Thyroid gland (tissue), 4 donors: ENCODE results near the gene UGDH. TPM values are rescaled to one million over a fixed set of nuclear protein-coding genes. Genes with fewer than 3 reads are reported as not detected.
"Not testable (repeated sequence)": the region's sequence is repeated elsewhere in the genome, so short reads cannot be mapped to it uniquely, and the experiment has no call there.

Source experiments
- DNase-seq, 2 donors: peaks; one replicate each; pipeline ENCODE4 v3.0.0-alpha.2; 2019
- H3K27ac ChIP-seq, 3 donors: fragments of 200-600 bp; sonication (generic); 1 replicate in 2 of 3; 2 replicates in 1 of 3; pipeline ENCODE4 v1.5.1; 2016 to 2019; ENCODE audit warnings: mild to moderate bottlenecking in 1 of 3, moderate library complexity in 1 of 3
- H3K27me3 ChIP-seq: fragments of 200-600 bp; sonication (generic); one replicate; pipeline ENCODE4 v1.5.1; 2019
- H3K36me3 ChIP-seq, 2 donors: fragments of 200-600 bp; sonication (generic); one replicate each; pipeline ENCODE4 v1.5.1; 2016 to 2019
- H3K4me1 ChIP-seq, 2 donors: fragments of 200-600 bp; sonication (generic); one replicate each; pipeline ENCODE4 v1.5.1; 2017 to 2019
- H3K4me3 ChIP-seq, 3 donors: fragments of 200-600 bp; sonication (generic); replicated peaks in 1 of 3; 1 replicate in 2 of 3; 2 replicates in 1 of 3; pipeline ENCODE4 v1.5.1; 2016; ENCODE audit warnings: mild to moderate bottlenecking in 1 of 3
- H3K9me3 ChIP-seq: fragments of 200-600 bp; sonication (generic); one replicate; pipeline ENCODE4 v1.5.1; 2017
- CTCF ChIP-seq, 6 experiments: fragments of 200-600 bp in 3 of 6; fragments of 450-650 bp in 3 of 6; sonication (generic) in 3 of 6; IDR thresholded peaks; one replicate each; pipeline ENCODE4 v1.5.1; 2016 to 2019; ENCODE audit warnings: antibody characterized with exemption in 6 of 6, mild to moderate bottlenecking in 2 of 6, inconsistent platforms in 1 of 6, moderate library complexity in 1 of 6
- POLR2A ChIP-seq, 2 donors: fragments of 450-650 bp; IDR thresholded peaks; one replicate each; pipeline ENCODE4 v1.6.1; 2017; ENCODE audit warnings: antibody characterized with exemption in 2 of 2, mild to moderate bottlenecking in 2 of 2, moderate library complexity in 1 of 2
- WGBS, 2 donors: methylation state at CpG; one replicate each; pipeline ENCODE4 v1.1.5; 2017; 5-methylcytosine and 5-hydroxymethylcytosine counted together
- intact Hi-C: fragments of 100-400 bp; cut with DNase I; formaldehyde crosslinking; loops from one replicate; pipeline ENCODE4 v1.15.1; 2023
- total RNA-seq, 4 donors: library from RNA; depleted of rRNA; stranded (reverse); fragments of >200 nt; gene quantifications; one replicate each; pipeline ENCODE4 v1.2.3, GENCODE V29; 2016

The UGDH gene
- total RNA-seq, 4 donors from 2014 or later: 40.1 to 58.7 (median 48.1) TPM

GRCh38 chr4:39458505-39459300 lies 68.5 kb downstream of the UGDH start, which contains the start of the genes LIAS and RPL9:
TSS of gene LIAS (plus strand) at chr4:39459056. CDS start at chr4:39459118, 62 bp downstream.
TSS of gene RPL9 (minus strand) at chr4:39458922. CDS start at chr4:39458439, 483 bp downstream.
- Histone ChIP-seq H3K4me3 (peak within 1 kb of the TSS; percentile 75 to 98 (median 82)), H3K27me3 (no peaks in the 10 kb centered on the region), H3K27ac (peak within 1 kb of the TSS; percentile 87 to 98 (median 94)), H3K36me3 (peaks cover 34 to 42% of the 10 kb centered on the region in 2 donors), H3K4me1 (peaks cover 11 to 23% of the 10 kb centered on the region in 2 donors), H3K9me3 (no peaks in the 10 kb centered on the region)
- TF ChIP-seq CTCF (IDR thresholded peaks at IDR 0.05) (peak in 1 of 6 experiments; percentile 19), POLR2A (IDR thresholded peaks at IDR 0.05) (peak; percentile 70 to 95)
- intact Hi-C loops: no loop called here
- DNase-seq: peak; percentile 95
- WGBS, 2 donors: 0 to 1% methylated on average over 27 to 38 of the region's 55 CpGs

- intact Hi-C loops, H3K9me3 ChIP-seq, DNase-seq, H3K27me3 ChIP-seq: not testable (repeated sequence)
- Histone ChIP-seq H3K4me3 (peak overlapping the region; percentile 75 to 98 (median 82)), H3K4me1 (peaks cover 11 to 23% of the 10 kb centered on the region in 2 donors), H3K36me3 (peaks cover 39 to 44% of the 10 kb centered on the region in 2 donors), H3K27ac (peak overlapping the region; percentile 87 to 98 (median 94))
- WGBS, 2 donors: 1 to 2% methylated on average over 13 of the region's 13 CpGs
Observed at GRCh38 chr4:39458161-39458504, 69.1 kb downstream of the UGDH start.

- H3K4me3 ChIP-seq: peak overlapping the region in 1 of 3 donors; percentile 75
- TF ChIP-seq CTCF (IDR thresholded peaks at IDR 0.05) (no peak), POLR2A (IDR thresholded peaks at IDR 0.05) (no peak)
- peak overlapping the region in 1 of 3 donors; percentile 98 for H3K27ac ChIP-seq
- 78 to 81% methylated on average over 10 of the region's 10 CpGs for WGBS, 2 donors
- H3K27me3 ChIP-seq: no peaks in the 10 kb centered on the region
- H3K36me3 ChIP-seq: peaks cover 49% of the 10 kb centered on the region in 2 donors
- peaks cover 11 to 23% of the 10 kb centered on the region in 2 donors for H3K4me1 ChIP-seq
- H3K9me3 ChIP-seq: no peaks in the 10 kb centered on the region
- DNase-seq: no peak
- intact Hi-C loops: no loop called here
Observed at GRCh38 chr4:39456946-39457763, 70.1 kb downstream of the UGDH start.

GRCh38 chr4:39455486-39455885 lies 71.8 kb downstream of the UGDH start:
- H3K36me3 ChIP-seq: peaks cover 56 to 58% of the 10 kb centered on the region in 2 donors
- H3K27me3 ChIP-seq: no peaks in the 10 kb centered on the region

More at GRCh38 chr4:39455486-39455885, 71.8 kb downstream of the UGDH start:
- 91 to 94% methylated on average over 6 of the region's 6 CpGs for WGBS, 2 donors
- DNase-seq: no peak
- Histone ChIP-seq H3K9me3 (no peaks in the 10 kb centered on the region), H3K4me3 (no peak overlapping the region), H3K4me1 (peaks cover 11 to 23% of the 10 kb centered on the region in 2 donors), H3K27ac (no peak overlapping the region)
- intact Hi-C loops: no loop called here
- no peak for TF ChIP-seq CTCF (IDR thresholded peaks at IDR 0.05)
- no peak for TF ChIP-seq POLR2A (IDR thresholded peaks at IDR 0.05)
